ENCODE results near the gene RNF32. TPM values are rescaled to one million over a fixed set of nuclear protein-coding genes. Genes with fewer than 3 reads are reported as not detected.
"Not testable (repeated sequence)": the region's sequence is repeated elsewhere in the genome, so short reads cannot be mapped to it uniquely, and the experiment has no call there.

The RNF32 gene
- total RNA-seq, 2 experiments from 2014 or later = 1.4 to 2.2 TPM

DNA sequence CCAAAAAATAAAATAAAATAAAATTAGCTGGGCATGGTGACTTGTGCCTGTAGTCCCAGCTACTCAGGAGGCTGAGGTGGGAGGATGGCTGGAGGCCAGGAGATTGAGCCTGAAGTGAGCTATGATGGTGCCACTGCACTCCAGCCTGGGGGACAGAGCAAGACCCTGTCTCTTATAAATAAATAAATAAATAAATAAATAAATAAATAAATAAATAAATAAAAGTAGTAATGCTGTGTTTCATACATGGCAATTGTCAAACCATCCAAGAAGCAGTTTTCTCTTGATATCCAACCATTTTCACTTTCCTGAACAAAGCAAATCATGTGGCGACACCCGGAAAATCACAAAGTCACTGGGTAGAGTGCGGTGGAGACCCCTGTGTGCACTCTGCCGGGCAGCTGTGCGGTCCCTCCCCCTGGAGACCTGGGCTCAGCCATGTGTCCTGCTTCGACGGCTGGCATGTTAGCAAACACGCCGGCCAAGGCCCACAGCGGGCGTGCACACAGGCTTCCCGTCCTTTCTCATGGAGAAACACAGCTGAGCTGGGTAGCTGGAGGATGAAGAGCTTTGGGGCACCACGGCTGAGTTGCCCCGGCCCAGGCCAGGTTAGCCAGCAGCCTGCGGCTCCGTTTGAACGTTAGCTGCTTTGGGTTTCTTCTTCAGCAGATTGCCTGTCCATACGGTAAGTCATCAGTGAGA, 22.3 kb upstream of the RNF32 start:
- Mint-ChIP-seq H3K27me3 (ENCODE audit: low read depth) (peaks cover 57% of the 10 kb centered on the region), H3K4me3 (no peak overlapping the region), H3K36me3 (ENCODE audit: low read depth) (peaks cover 2% of the 10 kb centered on the region), H3K9me3 (ENCODE audit: insufficient read depth) (no peaks in the 10 kb centered on the region), H3K27ac (no peak overlapping the region), H3K4me1 (ENCODE audit: low read depth) (peaks cover 22% of the 10 kb centered on the region)
- ChIA-PET POLR2A (no interaction called here), CTCF (no interaction called here)
- no peak for DNase-seq
- ATAC-seq = no peak

DNA sequence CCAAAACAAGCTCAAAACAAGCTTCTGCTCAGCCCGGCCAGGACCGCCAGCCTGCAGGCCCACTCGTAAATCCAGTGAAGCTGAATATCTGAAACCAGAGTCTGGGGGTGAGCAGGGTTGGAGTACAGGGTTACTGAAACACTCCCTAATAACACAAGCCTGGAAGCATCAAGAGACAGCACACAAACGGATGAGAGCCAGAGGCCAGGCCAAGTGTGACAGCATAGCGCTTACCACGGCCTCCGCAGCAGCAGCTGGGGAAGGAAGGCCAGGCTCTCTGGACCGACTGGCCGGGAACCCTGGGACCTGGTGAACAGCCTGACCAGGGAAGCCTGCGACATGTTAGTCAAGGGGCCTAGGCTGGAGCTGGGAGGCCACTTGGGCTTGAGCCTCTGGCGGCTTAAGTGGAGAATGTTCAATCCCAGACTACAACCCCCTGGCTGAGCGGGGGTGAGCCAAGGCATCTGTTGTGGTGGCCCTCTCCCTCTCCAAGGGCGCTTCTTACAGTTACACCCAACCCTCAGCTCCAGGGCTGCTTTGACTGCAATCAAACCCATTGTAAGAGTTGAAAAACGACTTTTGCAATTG, 21.7 kb upstream of the RNF32 start:
- CTCF ChIA-PET = no interaction called here
- no peak for DNase-seq
- no peaks in the 10 kb centered on the region for H3K9me3 Mint-ChIP-seq (ENCODE audit: insufficient read depth)

DNA sequence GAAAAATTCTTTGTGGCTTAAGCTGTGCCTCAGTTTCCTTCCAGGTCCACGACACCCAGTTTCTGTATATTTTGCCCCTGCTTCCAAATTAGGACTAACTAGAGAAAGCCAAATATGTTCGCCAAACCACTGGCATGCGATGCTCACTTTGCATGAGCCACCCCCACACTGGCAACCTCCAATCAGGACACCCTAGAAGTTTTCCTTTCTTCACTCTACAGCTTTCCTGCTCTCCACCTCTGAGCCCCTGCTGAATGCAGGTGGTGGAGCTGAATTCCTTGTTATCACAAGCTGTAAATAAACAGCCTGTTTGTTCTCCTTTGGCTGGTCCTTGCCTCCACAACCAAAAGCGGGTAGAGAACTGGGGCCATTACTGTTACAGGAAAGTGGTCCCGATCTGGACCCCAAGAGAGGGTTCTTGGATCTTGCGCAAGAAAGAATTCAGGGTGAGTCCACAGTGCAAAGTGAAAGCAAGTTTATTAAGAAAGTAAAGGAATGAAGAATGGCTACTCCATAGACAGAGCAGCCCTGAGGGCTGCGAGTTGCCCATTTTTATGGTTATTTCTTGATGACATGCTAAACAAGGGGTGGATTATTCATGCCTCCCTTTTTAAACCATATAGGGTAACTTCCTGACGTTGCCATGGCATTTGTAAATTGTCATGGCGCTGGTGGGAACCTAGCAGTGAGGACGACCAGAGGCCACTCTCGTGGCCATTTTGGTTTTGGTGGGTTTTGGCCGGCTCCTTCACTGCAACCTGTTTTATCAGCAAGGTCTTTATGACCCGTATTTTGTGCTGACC, 20.9 kb upstream of the RNF32 start:
- POLR2A ChIA-PET; H3K4me3 Mint-ChIP-seq; DNase-seq; H3K9me3 Mint-ChIP-seq (ENCODE audit: insufficient read depth); ATAC-seq; H3K27ac Mint-ChIP-seq; CTCF ChIA-PET; H3K36me3 Mint-ChIP-seq (ENCODE audit: low read depth): not testable (repeated sequence)
- Mint-ChIP-seq H3K4me1 (ENCODE audit: low read depth) (peaks cover 16% of the 10 kb centered on the region), H3K27me3 (ENCODE audit: low read depth) (peaks cover 61% of the 10 kb centered on the region)

More for the DNA sequence above, 21.7 kb upstream of the RNF32 start:
- H3K36me3 Mint-ChIP-seq (ENCODE audit: low read depth) = peaks cover 2% of the 10 kb centered on the region
- H3K4me1 Mint-ChIP-seq (ENCODE audit: low read depth) = peaks cover 19% of the 10 kb centered on the region
- no peak overlapping the region for H3K4me3 Mint-ChIP-seq
- POLR2A ChIA-PET = no interaction called here
- peaks cover 60% of the 10 kb centered on the region for H3K27me3 Mint-ChIP-seq (ENCODE audit: low read depth)
- no peak for ATAC-seq
- H3K27ac Mint-ChIP-seq = no peak overlapping the region

DNA sequence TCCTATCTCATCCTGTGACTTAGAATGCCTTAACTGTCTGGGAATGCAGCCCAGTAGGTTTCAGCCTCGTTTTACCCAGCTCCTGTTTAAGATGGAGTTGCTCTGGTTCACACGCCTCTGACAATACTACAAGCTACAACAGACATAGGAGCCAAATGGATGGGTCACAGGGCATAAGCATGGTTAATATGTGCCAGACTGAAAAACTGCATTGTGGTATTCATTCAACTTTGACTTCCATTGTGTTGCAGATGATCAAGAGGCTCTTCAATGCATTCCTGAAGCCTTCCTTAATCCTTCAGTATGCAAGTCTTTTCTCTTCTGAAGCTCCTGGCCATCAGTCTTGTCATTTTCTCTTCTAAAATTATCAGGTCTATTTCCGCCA, 20.3 kb upstream of the RNF32 start:
- no peak overlapping the region for H3K4me3 Mint-ChIP-seq
- no peak overlapping the region for H3K27ac Mint-ChIP-seq
- DNase-seq (no peak), ATAC-seq (no peak)
- ChIA-PET CTCF (no interaction called here), POLR2A (no interaction called here)
- H3K36me3 Mint-ChIP-seq (ENCODE audit: low read depth) = peaks cover 2% of the 10 kb centered on the region
- peaks cover 14% of the 10 kb centered on the region for H3K4me1 Mint-ChIP-seq (ENCODE audit: low read depth)
- H3K9me3 Mint-ChIP-seq (ENCODE audit: insufficient read depth) = no peaks in the 10 kb centered on the region
- peaks cover 58% of the 10 kb centered on the region for H3K27me3 Mint-ChIP-seq (ENCODE audit: low read depth)

DNA sequence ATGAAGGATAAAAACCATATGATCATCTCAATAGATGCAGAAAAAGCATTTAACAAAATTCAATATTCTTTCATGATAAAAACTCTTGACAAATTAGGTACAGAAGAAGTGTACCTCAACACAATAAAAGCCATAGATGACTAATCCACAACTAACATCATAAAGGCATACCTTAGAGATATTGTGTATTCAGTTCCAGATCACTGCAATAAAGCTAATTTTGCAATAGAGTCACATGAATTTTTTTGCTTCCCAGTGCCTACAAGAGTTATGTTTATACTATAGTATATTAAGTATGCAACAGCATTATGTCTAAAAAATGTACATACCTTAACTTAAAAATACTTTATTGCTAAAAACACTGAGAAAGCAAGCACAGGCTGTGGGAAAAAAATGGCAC, 18.9 kb upstream of the RNF32 start:
- CTCF ChIA-PET = no interaction called here
- Mint-ChIP-seq H3K9me3 (ENCODE audit: insufficient read depth) (no peaks in the 10 kb centered on the region), H3K4me3 (no peak overlapping the region), H3K27ac (no peak overlapping the region), H3K27me3 (ENCODE audit: low read depth) (peaks cover 48% of the 10 kb centered on the region), H3K4me1 (ENCODE audit: low read depth) (peaks cover 20% of the 10 kb centered on the region), H3K36me3 (ENCODE audit: low read depth) (peaks cover 2% of the 10 kb centered on the region)
- no peak for ATAC-seq
- POLR2A ChIA-PET = no interaction called here
- no peak for DNase-seq

DNA sequence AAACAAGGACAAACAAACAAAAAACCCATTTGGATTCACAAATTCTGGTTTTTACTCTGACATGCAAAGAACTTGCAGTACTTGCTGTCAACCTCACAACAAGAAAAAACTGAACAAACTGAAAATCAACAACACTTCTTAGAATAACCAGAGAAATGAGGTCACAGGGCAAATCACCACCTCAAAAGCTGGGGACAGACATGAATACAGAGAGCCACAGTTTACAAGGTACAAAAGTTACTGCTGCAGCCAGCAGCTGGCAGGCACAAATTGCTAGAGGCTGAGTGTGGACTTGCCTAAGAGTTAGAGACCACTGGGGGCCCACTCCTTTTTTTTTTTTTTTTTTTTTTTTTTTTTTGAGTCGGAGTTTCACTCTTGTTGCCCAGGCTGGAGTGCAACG, 15.0 kb upstream of the RNF32 start:
- DNase-seq = peak; percentile 39
- Mint-ChIP-seq H3K4me1 (ENCODE audit: low read depth) (peaks cover 14% of the 10 kb centered on the region), H3K36me3 (ENCODE audit: low read depth) (peaks cover under 1% of the 10 kb centered on the region), H3K27ac (peak overlapping the region; percentile 34), H3K4me3 (no peak overlapping the region), H3K9me3 (ENCODE audit: insufficient read depth) (peaks cover 15% of the 10 kb centered on the region), H3K27me3 (ENCODE audit: low read depth) (peaks cover 26% of the 10 kb centered on the region)
- ChIA-PET CTCF (no interaction called here), POLR2A (no interaction called here)
- ATAC-seq = peak; percentile 77

DNA sequence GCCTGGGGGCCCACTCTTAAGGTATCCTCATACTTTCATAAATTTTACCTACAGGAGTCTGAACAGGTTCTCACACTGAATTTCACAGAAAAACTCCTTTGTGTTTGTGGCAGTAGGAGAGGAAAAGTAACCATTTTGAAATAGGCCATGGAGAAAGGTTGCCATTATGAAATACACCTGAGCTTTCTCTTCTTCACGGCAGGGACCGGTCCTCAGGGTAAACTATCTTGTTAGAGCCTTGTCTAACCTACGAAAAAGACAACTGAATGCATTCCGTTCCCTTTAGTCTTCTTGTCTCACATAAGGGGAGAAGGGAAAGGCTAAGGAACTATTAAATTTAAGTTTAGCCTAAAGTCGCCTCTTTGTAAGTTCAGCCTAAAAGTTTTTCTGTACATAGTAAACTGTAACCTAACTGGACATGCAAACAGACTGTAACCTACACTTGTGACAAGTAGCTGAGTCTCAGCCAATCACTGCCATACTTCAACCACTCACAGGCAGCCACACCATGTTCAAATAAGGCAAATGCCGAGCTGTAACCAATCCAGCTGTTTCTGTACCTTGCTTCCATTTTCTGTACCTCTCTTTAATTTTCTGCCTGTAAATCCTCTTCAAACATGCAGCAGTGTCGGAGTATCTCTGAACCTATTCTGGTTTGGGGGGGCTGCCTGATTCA, 14.2 kb upstream of the RNF32 start:
- Mint-ChIP-seq H3K36me3 (ENCODE audit: low read depth) (no peaks in the 10 kb centered on the region), H3K27ac (no peak overlapping the region), H3K9me3 (ENCODE audit: insufficient read depth) (peaks cover 15% of the 10 kb centered on the region), H3K4me3 (no peak overlapping the region), H3K4me1 (ENCODE audit: low read depth) (peaks cover 14% of the 10 kb centered on the region), H3K27me3 (ENCODE audit: low read depth) (peaks cover 20% of the 10 kb centered on the region)
- CTCF ChIA-PET = no interaction called here
- DNase-seq (no peak), ATAC-seq (no peak)
- POLR2A ChIA-PET = no interaction called here

DNA sequence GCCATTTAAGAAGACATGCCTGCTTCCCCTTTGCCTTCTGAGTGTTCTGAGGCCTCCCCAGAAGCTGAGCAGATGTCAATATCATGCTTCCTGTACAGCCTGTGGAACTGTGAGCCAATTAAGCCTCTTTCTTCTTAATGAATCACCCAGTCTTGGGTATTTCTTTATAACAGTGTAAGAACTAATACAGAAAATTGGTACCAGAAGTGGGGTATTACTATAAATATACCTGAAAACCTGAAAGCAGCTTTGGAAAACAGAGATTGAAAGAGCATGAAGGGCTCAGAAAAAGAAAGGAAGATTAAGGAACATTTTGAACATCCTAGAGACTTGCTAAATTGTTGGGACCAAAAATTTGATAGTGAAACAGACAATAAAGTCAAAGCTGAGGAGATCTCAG, 12.0 kb upstream of the RNF32 start:
- Mint-ChIP-seq H3K9me3 (ENCODE audit: insufficient read depth) (peaks cover 15% of the 10 kb centered on the region), H3K36me3 (ENCODE audit: low read depth) (no peaks in the 10 kb centered on the region), H3K4me3 (no peak overlapping the region), H3K4me1 (ENCODE audit: low read depth) (peaks cover 14% of the 10 kb centered on the region), H3K27ac (no peak overlapping the region), H3K27me3 (ENCODE audit: low read depth) (peaks cover 16% of the 10 kb centered on the region)
- no peak for ATAC-seq
- no peak for DNase-seq
- ChIA-PET CTCF (no interaction called here), POLR2A (interaction anchor here (0.6 kb wide), 1 partner anchor 62 kb away, joined by 4 read pairs; no protein-coding TSS in a partner anchor)

DNA sequence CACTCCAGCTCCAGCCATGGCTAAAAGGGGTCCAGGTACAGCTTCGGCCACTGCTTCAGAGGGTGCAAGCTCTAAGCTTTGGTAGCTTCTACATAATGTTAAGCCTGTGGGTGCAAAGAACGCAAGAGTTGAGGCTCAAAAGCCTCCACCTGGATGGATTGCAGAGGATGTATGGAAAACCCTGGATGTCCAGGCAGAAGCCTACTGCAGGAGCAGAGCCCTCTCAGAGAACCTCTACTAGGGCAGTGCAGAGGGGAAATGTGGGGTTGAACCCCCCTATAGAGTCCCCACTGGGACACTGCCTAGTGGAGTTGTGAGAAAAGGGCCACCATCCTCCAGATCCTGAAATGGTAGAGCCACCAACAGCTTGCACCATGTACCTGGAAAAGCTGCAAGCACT, 10.7 kb upstream of the RNF32 start:
- CTCF ChIA-PET = no interaction called here

DNA sequence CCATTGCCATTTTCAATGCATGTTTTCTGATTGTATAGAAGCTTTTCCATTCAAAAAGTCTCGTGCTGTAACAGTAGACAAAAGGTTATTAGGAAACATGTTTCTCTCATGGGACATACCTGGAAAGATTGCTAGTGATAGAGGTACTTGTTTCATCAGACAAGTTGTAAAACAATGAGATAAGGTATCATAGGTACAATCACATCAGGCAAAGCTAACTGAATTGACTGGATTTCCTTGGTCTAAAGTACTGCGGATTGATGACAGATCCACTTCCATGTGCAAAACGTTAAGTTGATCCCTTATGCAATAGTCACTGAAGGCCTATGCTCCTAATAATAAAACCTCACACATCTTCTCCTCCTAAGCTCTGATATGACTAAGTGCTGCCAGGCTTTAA, 6.5 kb upstream of the RNF32 start:
- no peak overlapping the region for H3K4me3 Mint-ChIP-seq
- no peak for DNase-seq
- H3K27me3 Mint-ChIP-seq (ENCODE audit: low read depth) = peaks cover 18% of the 10 kb centered on the region
- POLR2A ChIA-PET = no interaction called here
- no peak overlapping the region for H3K27ac Mint-ChIP-seq
- peaks cover 2% of the 10 kb centered on the region for H3K36me3 Mint-ChIP-seq (ENCODE audit: low read depth)
- peaks cover 2% of the 10 kb centered on the region for H3K4me1 Mint-ChIP-seq (ENCODE audit: low read depth)
- peaks cover 3% of the 10 kb centered on the region for H3K9me3 Mint-ChIP-seq (ENCODE audit: insufficient read depth)
- ATAC-seq = no peak
- CTCF ChIA-PET = no interaction called here

More for the DNA sequence above, 10.7 kb upstream of the RNF32 start:
- POLR2A ChIA-PET = no interaction called here
- Mint-ChIP-seq H3K9me3 (ENCODE audit: insufficient read depth) (peaks cover 15% of the 10 kb centered on the region), H3K27me3 (ENCODE audit: low read depth) (peaks cover 16% of the 10 kb centered on the region), H3K36me3 (ENCODE audit: low read depth) (no peaks in the 10 kb centered on the region), H3K27ac (no peak overlapping the region), H3K4me3 (no peak overlapping the region), H3K4me1 (ENCODE audit: low read depth) (peaks cover 10% of the 10 kb centered on the region)
- ATAC-seq (no peak), DNase-seq (no peak)

DNA sequence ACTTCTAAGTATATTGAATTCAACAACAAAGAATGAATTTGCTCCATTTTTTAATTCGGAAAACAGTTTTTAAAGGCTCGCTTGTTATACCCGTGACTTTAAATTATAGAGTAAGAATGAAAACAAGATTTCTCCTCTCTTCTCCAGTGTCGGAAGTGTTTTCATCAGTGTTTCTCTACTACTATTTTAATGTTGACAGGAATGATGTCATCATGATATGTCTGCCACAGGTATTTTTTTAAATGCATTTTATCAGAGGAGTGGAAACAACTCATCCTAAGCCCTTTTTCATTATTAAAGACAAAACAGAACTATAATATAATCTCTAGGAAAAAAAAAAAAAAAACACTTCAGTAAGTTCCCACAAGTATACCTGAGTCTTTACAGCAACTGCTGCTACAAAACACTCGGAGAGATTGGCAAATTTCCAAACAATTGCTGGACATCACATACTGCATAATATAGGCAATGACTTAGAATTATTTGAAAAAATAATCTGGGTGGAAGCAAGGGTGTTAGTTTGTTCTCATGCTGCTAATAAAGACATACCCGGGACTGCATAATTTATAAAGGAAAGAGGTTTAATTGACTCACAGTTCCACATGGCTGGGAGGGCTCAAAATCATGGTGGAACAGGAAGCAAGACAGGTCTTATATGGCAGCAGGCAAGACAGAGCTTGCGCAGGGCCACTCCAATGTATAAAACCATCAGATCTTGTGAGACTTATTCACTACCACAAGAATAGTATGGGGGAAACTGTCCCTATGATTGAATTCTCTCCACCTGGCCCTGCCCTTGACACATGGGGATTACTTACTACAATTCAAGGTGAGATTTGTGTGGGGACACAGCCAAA, 4.8 kb upstream of the RNF32 start:
- Mint-ChIP-seq H3K27me3 (ENCODE audit: low read depth) (peaks cover 15% of the 10 kb centered on the region), H3K36me3 (ENCODE audit: low read depth) (peaks cover 9% of the 10 kb centered on the region), H3K4me3 (no peak overlapping the region), H3K4me1 (ENCODE audit: low read depth) (peaks cover 10% of the 10 kb centered on the region), H3K9me3 (ENCODE audit: insufficient read depth) (peaks cover 6% of the 10 kb centered on the region), H3K27ac (no peak overlapping the region)
- no peak for DNase-seq
- no peak for ATAC-seq
- CTCF ChIA-PET = no interaction called here
- POLR2A ChIA-PET = no interaction called here

All from activated CD8-positive, alpha-beta T cell treated with anti-CD3 and anti-CD28 coated beads, Interleukin-2, amount 10 ng/mL, durations not matched to agents 7 days and 5 days (primary cell).